ENCODE results near the gene NME3.

The NME3 gene

GRCh38 chr16:1726661-1727502, 44.5 kb downstream of the NME3 start:
- H3K27ac ChIP-seq = no peak overlapping the region
- no peak for TF ChIP-seq CTCF (IDR thresholded peaks at IDR 0.05)
- H3K27me3 ChIP-seq = no peaks in the 10 kb centered on the region

GRCh38 chr16:1724491-1724890, 46.9 kb downstream of the NME3 start:
- no peaks in the 10 kb centered on the region for H3K27me3 ChIP-seq
- TF ChIP-seq CTCF (IDR thresholded peaks at IDR 0.05) = no peak
- H3K4me3 ChIP-seq (ENCODE audit: low read depth in 1 of 2, low read length in 1 of 2) = no peak overlapping the region
- H3K36me3 ChIP-seq = peaks cover 46% of the 10 kb centered on the region
- H3K9me3 ChIP-seq = no peaks in the 10 kb centered on the region
- H3K27ac ChIP-seq = no peak overlapping the region
- H3K4me1 ChIP-seq (ENCODE audit: control insufficient read depth in 1 of 2, insufficient read depth in 1 of 2, low read depth in 1 of 2, low read length in 1 of 2) = peaks cover 26 to 34% of the 10 kb centered on the region in 2 experiments

More at GRCh38 chr16:1726661-1727502, 44.5 kb downstream of the NME3 start:
- H3K4me3 ChIP-seq (ENCODE audit: low read depth in 1 of 2, low read length in 1 of 2) = no peak overlapping the region
- peaks cover 60% of the 10 kb centered on the region for H3K36me3 ChIP-seq
- H3K9me3 ChIP-seq = no peaks in the 10 kb centered on the region
- H3K4me1 ChIP-seq (ENCODE audit: control insufficient read depth in 1 of 2, insufficient read depth in 1 of 2, low read depth in 1 of 2, low read length in 1 of 2) = peaks cover 22 to 26% of the 10 kb centered on the region in 2 experiments

GRCh38 chr16:1723450-1724147, 47.7 kb downstream of the NME3 start:
- no peaks in the 10 kb centered on the region for H3K9me3 ChIP-seq
- H3K27me3 ChIP-seq = no peaks in the 10 kb centered on the region
- peak overlapping the region; percentile 76 for H3K27ac ChIP-seq
- peaks cover 28 to 34% of the 10 kb centered on the region in 2 experiments for H3K4me1 ChIP-seq (ENCODE audit: control insufficient read depth in 1 of 2, insufficient read depth in 1 of 2, low read depth in 1 of 2, low read length in 1 of 2)
- H3K4me3 ChIP-seq (ENCODE audit: low read depth in 1 of 2, low read length in 1 of 2) = no peak overlapping the region
- H3K36me3 ChIP-seq = peaks cover 38% of the 10 kb centered on the region
- peak; percentile 73 for TF ChIP-seq CTCF (IDR thresholded peaks at IDR 0.05)

GRCh38 chr16:1721372-1721771, 50.0 kb downstream of the NME3 start:
- Histone ChIP-seq H3K27ac (peak overlapping the region; percentile 76), H3K4me3 (ENCODE audit: low read depth in 1 of 2, low read length in 1 of 2) (no peak overlapping the region), H3K36me3 (peaks cover 15% of the 10 kb centered on the region), H3K9me3 (no peaks in the 10 kb centered on the region), H3K4me1 (ENCODE audit: control insufficient read depth in 1 of 2, insufficient read depth in 1 of 2, low read depth in 1 of 2, low read length in 1 of 2) (peaks cover 28 to 34% of the 10 kb centered on the region in 2 experiments), H3K27me3 (no peaks in the 10 kb centered on the region)
- no peak for TF ChIP-seq CTCF (IDR thresholded peaks at IDR 0.05)
